Stomach (tissue), 19 donors: ENCODE data around the gene ADIRF. TPM values are rescaled to one million over a fixed set of nuclear protein-coding genes. Genes with fewer than 3 reads are reported as not detected.

Experiments
- DNase-seq, 2 donors: peaks; one replicate each; pipeline versions ENCODE4 v3.0.0 to v3.0.0-alpha.2; 2013 to 2019
- H3K27ac ChIP-seq, 5 donors: fragments of 200-600 bp in 4 of 5; sonication (generic) in 4 of 5; one replicate each; pipeline ENCODE4 v1.5.1; 2013 to 2019; ENCODE audit warnings: mild to moderate bottlenecking in 1 of 5, moderate library complexity in 1 of 5
- H3K27me3 ChIP-seq, 3 donors: fragments of 200-600 bp; sonication (generic); one replicate each; pipeline ENCODE4 v1.5.1; 2017 to 2019; ENCODE audit warnings: mixed run types in 1 of 3
- H3K36me3 ChIP-seq, 4 donors: fragments of 200-600 bp; sonication (generic); 1 replicate in 3 of 4; 2 replicates in 1 of 4; pipeline ENCODE4 v1.5.1; 2016 to 2019
- H3K4me1 ChIP-seq, 4 donors: fragments of 200-600 bp; sonication (generic); one replicate each; pipeline ENCODE4 v1.5.1; 2016 to 2019
- H3K4me3 ChIP-seq, 4 donors: fragments of 200-600 bp; sonication (generic) in 3 of 4; one replicate each; pipeline ENCODE4 v1.5.1; 2016 to 2019; ENCODE audit warnings: mild to moderate bottlenecking in 1 of 4
- H3K9me3 ChIP-seq, 4 donors: fragments of 200-600 bp; sonication (generic); one replicate each; pipeline ENCODE4 v1.5.1; 2016 to 2019
- CTCF ChIP-seq, 7 experiments: fragments of 450-650 bp in 4 of 7; fragments of 200-600 bp in 3 of 7; sonication (generic) in 3 of 7; IDR thresholded peaks; one replicate each; pipeline ENCODE4 v1.5.1; 2016 to 2019; ENCODE audit warnings: antibody characterized with exemption in 7 of 7, control low read depth in 2 of 7, mild to moderate bottlenecking in 1 of 7
- EP300 ChIP-seq: sonication (generic); formaldehyde crosslinking; IDR thresholded peaks from one replicate; pipeline ENCODE4 v1.6.1; 2017; ENCODE audit warnings: antibody characterized with exemption
- POLR2A ChIP-seq, 4 donors: fragments of 450-650 bp; IDR thresholded peaks; one replicate each; pipeline ENCODE4 v1.6.1; 2016; ENCODE audit warnings: antibody characterized with exemption in 4 of 4, control low read depth in 2 of 4, mild to moderate bottlenecking in 1 of 4, moderate library complexity in 1 of 4
- POLR2AphosphoS5 ChIP-seq, 3 donors: sonication (generic); formaldehyde crosslinking; IDR thresholded peaks; one replicate each; pipeline ENCODE4 v1.6.1; 2016; ENCODE audit warnings: antibody characterized with exemption in 3 of 3
- WGBS, 5 donors: extraction: QIAGEN DNeasy Blood & Tissue Kit in 3 of 5; methylation state at CpG; one replicate each; pipeline versions ENCODE4 v1.1.5 to v1.1.7; 2013 to 2018; 5-methylcytosine and 5-hydroxymethylcytosine counted together
- intact Hi-C: fragments of 100-400 bp; cut with DNase I; formaldehyde crosslinking; loops from one replicate; pipeline ENCODE4 v1.15.1; 2023; ENCODE audit warnings: low total_unique reads
- long read RNA-seq, 10 donors: transcript quantifications; one replicate each; lab custom pipeline, GENCODE V29; 2026
- polyA plus RNA-seq, 3 donors: library from polyadenylated mRNA; stranded (reverse); fragments of 200-250 nt; gene quantifications; one replicate each; pipeline ENCODE4 v1.2.3, GENCODE V29; 2013
- total RNA-seq, 5 donors: library from RNA; depleted of rRNA; stranded (reverse); fragments of >200 nt; gene quantifications; one replicate each; pipeline versions ENCODE4 v1.1.0 to v1.2.3, GENCODE V29; 2014 to 2016
- donor health status: healthy with polysubstance abuse.
- donor health status: Bipolar disorder and iron deficiency.
- donor health status: healthy.

The ADIRF gene
- total RNA-seq (10 to 100 TPM in 4 of 5 donors, 1 to 10 TPM in 1; 1.2 to 98.2 (median 28.6) TPM), polyA plus RNA-seq (100 to 1,000 TPM in 2 of 3 donors, 10 to 100 TPM in 1; 96.4 to 249 (median 101) TPM)
- long read RNA-seq, donor 1, transcript ADIRF-201 (3 exons, 917 nt) = major isoform, 5 of 5 reads
- long read RNA-seq, donor 1, partial matches to known transcripts = 0 of 5 reads
- long read RNA-seq, donor 1, other reads (novel, unspliced or antisense) = 0 of 5 reads
- long read RNA-seq, donor 2, transcript ADIRF-201 (3 exons, 917 nt) = major isoform, 6 of 6 reads
- long read RNA-seq, donor 2, partial matches to known transcripts = 0 of 6 reads
- long read RNA-seq, donor 2, other reads (novel, unspliced or antisense) = 0 of 6 reads
- long read RNA-seq, donor 3, transcript ADIRF-201 (3 exons, 917 nt) = major isoform, 16 of 18 reads
- long read RNA-seq, donor 3, partial matches to known transcripts = 0 of 18 reads
- long read RNA-seq, donor 3, other reads (novel, unspliced or antisense) = 0 of 18 reads
- long read RNA-seq, donor 4 = 0 reads
- long read RNA-seq, donor 5, transcript ADIRF-201 (3 exons, 917 nt) = major isoform, 30 of 32 reads
- long read RNA-seq, donor 5, partial matches to known transcripts = 0 of 32 reads
- long read RNA-seq, donor 5, other reads (novel, unspliced or antisense) = 0 of 32 reads
- long read RNA-seq, donor 6, transcript ADIRF-201 (3 exons, 917 nt) = major isoform, 22 of 23 reads
- long read RNA-seq, donor 6, partial matches to known transcripts = 0 of 23 reads
- long read RNA-seq, donor 6, other reads (novel, unspliced or antisense) = 0 of 23 reads
- long read RNA-seq, donor 7, transcript ADIRF-202 (2 exons, 229 nt) = minor isoform, 7 of 36 reads
- long read RNA-seq, donor 7, transcript ADIRF-201 (3 exons, 917 nt) = major isoform, 29 of 36 reads
- long read RNA-seq, donor 7, partial matches to known transcripts = 0 of 36 reads
- long read RNA-seq, donor 7, other reads (novel, unspliced or antisense) = 0 of 36 reads
- long read RNA-seq, donor 8, transcript ADIRF-201 (3 exons, 917 nt) = major isoform, 35 of 36 reads
- long read RNA-seq, donor 8, partial matches to known transcripts = 0 of 36 reads
- long read RNA-seq, donor 8, other reads (novel, unspliced or antisense) = 0 of 36 reads
- long read RNA-seq, donor 9, transcript ADIRF-201 (3 exons, 917 nt) = major isoform, 21 of 23 reads
- long read RNA-seq, donor 9, partial matches to known transcripts = 0 of 23 reads
- long read RNA-seq, donor 9, other reads (novel, unspliced or antisense) = 0 of 23 reads
- long read RNA-seq, donor 10, partial matches to known transcripts = 0 of 4 reads
- long read RNA-seq, donor 10, other reads (novel, unspliced or antisense) = 0 of 4 reads

GRCh38 chr10:86968271-86968993 lies at the start of gene ADIRF:
Gene ADIRF (plus strand): TSS chr10:86968482. CDS start chr10:86968545, 63 bp downstream.
- H3K4me1 ChIP-seq = peaks cover 52 to 63% (median 60%) of the 10 kb centered on the region in 4 donors
- DNase-seq = peak; percentile 67 to 82
- H3K27ac ChIP-seq = peak within 1 kb of the TSS; percentile 91 to 96 (median 94)
- WGBS, 5 donors = 7 to 15% (median 11%) methylated on average over 26 to 59 of the region's 59 CpGs
- intact Hi-C loops = no loop called here
- peak within 1 kb of the TSS; percentile 41 to 59 (median 58) for H3K4me3 ChIP-seq
- no peaks in the 10 kb centered on the region for H3K36me3 ChIP-seq
- no peaks in the 10 kb centered on the region for H3K9me3 ChIP-seq
- TF ChIP-seq POLR2AphosphoS5 (IDR thresholded peaks at IDR 0.05) = peak; percentile 19 to 81 (median 72)
- TF ChIP-seq CTCF (IDR thresholded peaks at IDR 0.05) = no peak
- no peak for TF ChIP-seq POLR2A (IDR thresholded peaks at IDR 0.05)
- peaks cover 0 to 18% (median 3%) of the 10 kb centered on the region in 3 donors for H3K27me3 ChIP-seq

- H3K27me3 ChIP-seq = no peaks in the 10 kb centered on the region
- WGBS, 5 donors = 59 to 81% (median 68%) methylated on average over 9 of the region's 9 CpGs
- no peaks in the 10 kb centered on the region for H3K9me3 ChIP-seq
- no peak overlapping the region for H3K4me3 ChIP-seq
- H3K4me1 ChIP-seq = peaks cover 0 to 5% (median 0%) of the 10 kb centered on the region in 4 donors
- peak; percentile 55 for TF ChIP-seq EP300
- TF ChIP-seq CTCF (IDR thresholded peaks at IDR 0.05) = no peak
- peak in 2 of 3 donors; percentile 29 to 61 for TF ChIP-seq POLR2AphosphoS5 (IDR thresholded peaks at IDR 0.05)
- no peak for TF ChIP-seq POLR2A (IDR thresholded peaks at IDR 0.05)
- intact Hi-C loops = no loop called here
- no peak for DNase-seq
- H3K36me3 ChIP-seq = peaks cover 14 to 71% (median 58%) of the 10 kb centered on the region in 4 donors
- H3K27ac ChIP-seq = peak overlapping the region in 3 of 5 donors; percentile 18 to 60 (median 47)
Observed at GRCh38 chr10:86922553-86922961, 45.7 kb upstream of the ADIRF start.

GRCh38 chr10:86929468-86930380 lies 38.6 kb upstream of the ADIRF start:
- H3K27me3 ChIP-seq = no peaks in the 10 kb centered on the region
- peak in 1 of 2 donors; percentile 23 for DNase-seq
- WGBS, 5 donors = 80 to 95% (median 91%) methylated on average over 15 of the region's 15 CpGs
- H3K36me3 ChIP-seq = peaks cover 8 to 30% (median 27%) of the 10 kb centered on the region in 4 donors
- intact Hi-C loops = no loop called here
- TF ChIP-seq POLR2AphosphoS5 (IDR thresholded peaks at IDR 0.05) = peak in 1 of 3 donors; percentile 56
- TF ChIP-seq EP300 = no peak
- no peak overlapping the region for H3K4me3 ChIP-seq
- peaks cover 0 to 14% (median 4%) of the 10 kb centered on the region in 4 donors for H3K4me1 ChIP-seq
- H3K9me3 ChIP-seq = no peaks in the 10 kb centered on the region
- peak overlapping the region in 2 of 5 donors; percentile 11 to 51 for H3K27ac ChIP-seq
